ENCODE data around the gene FAM20A.

DNA sequence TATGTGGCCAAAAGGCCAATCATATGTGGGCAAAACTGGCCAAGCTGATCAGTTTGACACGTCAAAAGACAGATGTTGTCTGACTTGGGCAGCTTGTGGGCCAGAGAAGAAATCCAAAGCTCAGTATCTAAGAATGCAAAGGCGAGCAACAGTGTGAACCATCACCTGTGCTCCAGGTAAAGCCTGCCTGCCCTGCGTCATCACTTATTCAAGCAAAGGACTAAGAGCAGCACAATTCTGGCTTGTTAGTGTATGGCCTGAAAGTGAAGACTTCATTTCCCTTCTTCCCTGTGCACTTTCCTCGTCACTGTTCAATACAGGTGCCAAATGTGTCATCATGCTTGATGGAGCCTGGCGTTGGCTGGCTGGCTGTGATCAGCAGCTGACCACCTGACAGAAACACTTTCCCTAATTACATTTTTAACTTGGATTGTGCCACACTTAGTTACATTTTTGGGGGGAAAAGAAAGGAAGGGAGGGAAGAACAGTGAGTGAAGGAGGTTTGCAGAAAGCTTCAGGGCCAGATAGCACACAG, 4.7 kb downstream of the FAM20A start:
- no peak for TF ChIP-seq POLR2A (IDR thresholded peaks at IDR 0.05; ENCODE audit: control extremely low read depth in 1 of 2, low read depth in 2 of 2, low read length in 2 of 2)
- TF ChIP-seq POLR2AphosphoS5 (IDR thresholded peaks at IDR 0.05; ENCODE audit: low read depth, low read length), result no peak
- no peak for TF ChIP-seq HDAC2 (IDR thresholded peaks at IDR 0.05; ENCODE audit: borderline replicate concordance in 1 of 2, low read depth in 2 of 2, low read length in 2 of 2)
- TF ChIP-seq NRF1 (IDR thresholded peaks at IDR 0.05; ENCODE audit: low read depth, low read length), result no peak
- TF ChIP-seq, protein P1, sequence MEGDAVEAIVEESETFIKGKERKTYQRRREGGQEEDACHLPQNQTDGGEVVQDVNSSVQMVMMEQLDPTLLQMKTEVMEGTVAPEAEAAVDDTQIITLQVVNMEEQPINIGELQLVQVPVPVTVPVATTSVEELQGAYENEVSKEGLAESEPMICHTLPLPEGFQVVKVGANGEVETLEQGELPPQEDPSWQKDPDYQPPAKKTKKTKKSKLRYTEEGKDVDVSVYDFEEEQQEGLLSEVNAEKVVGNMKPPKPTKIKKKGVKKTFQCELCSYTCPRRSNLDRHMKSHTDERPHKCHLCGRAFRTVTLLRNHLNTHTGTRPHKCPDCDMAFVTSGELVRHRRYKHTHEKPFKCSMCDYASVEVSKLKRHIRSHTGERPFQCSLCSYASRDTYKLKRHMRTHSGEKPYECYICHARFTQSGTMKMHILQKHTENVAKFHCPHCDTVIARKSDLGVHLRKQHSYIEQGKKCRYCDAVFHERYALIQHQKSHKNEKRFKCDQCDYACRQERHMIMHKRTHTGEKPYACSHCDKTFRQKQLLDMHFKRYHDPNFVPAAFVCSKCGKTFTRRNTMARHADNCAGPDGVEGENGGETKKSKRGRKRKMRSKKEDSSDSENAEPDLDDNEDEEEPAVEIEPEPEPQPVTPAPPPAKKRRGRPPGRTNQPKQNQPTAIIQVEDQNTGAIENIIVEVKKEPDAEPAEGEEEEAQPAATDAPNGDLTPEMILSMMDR (IDR thresholded peaks at IDR 0.05; ENCODE audit: control extremely low read depth in 1 of 3, insufficient read depth in 1 of 3, low read depth in 1 of 3, low read length in 3 of 3), result no peak
- TF ChIP-seq RAD21 (IDR thresholded peaks at IDR 0.05 in 1 of 2, conservative IDR thresholded peaks at IDR 0.05 in 1 of 2; ENCODE audit: low read depth in 2 of 2, low read length in 2 of 2), result no peak
- TF ChIP-seq SP1 (IDR thresholded peaks at IDR 0.05; ENCODE audit: low read depth, low read length), result no peak
- TF ChIP-seq EZH2 (IDR thresholded peaks at IDR 0.05; ENCODE audit: low read depth, low read length, severe bottlenecking), result no peak
- TF ChIP-seq RFX5 (IDR thresholded peaks at IDR 0.05; ENCODE audit: borderline replicate concordance, low read depth, low read length), result no peak
- TF ChIP-seq CBX5 (IDR thresholded peaks at IDR 0.05; ENCODE audit: low read depth, low read length), result no peak
